Bronchial epithelial cell (primary cell): Measurements from ENCODE around the gene PLA2G4E. TPM values are rescaled to one million over a fixed set of nuclear protein-coding genes. Genes with fewer than 3 reads are reported as not detected.
A peak's percentile ranks its signal among the peaks of the same experiment; 100 is the strongest.

Experiments
- DNase-seq: peaks from one replicate; pipeline ENCODE4 v3.0.0-alpha.2; 2010; ENCODE audit warnings: low read depth
- FAIRE-seq: peaks from 2 replicates; lab custom pipeline; 2011; peaks lifted over from hg19 to GRCh38; lab: Jason Lieb, UNC
- H3K27me3 ChIP-seq: 2 replicates; pipeline ENCODE4 v1.5.1; 2011; ENCODE audit warnings: low read length; ENCODE audit not compliant: control insufficient read depth, insufficient read depth
- H3K36me3 ChIP-seq: 2 replicates; pipeline ENCODE4 v1.5.1; 2011; ENCODE audit warnings: low read length; ENCODE audit not compliant: control insufficient read depth, insufficient read depth
- H3K4me3 ChIP-seq: 2 replicates; pipeline ENCODE4 v1.5.1; 2011; ENCODE audit warnings: mild to moderate bottlenecking, low read depth, low read length, control low read depth
- CTCF ChIP-seq: IDR thresholded peaks from 2 replicates; pipeline ENCODE4 v1.5.1; 2011; ENCODE audit warnings: mild to moderate bottlenecking, moderate library complexity, low read length, control low read depth, inconsistent platforms; ENCODE audit not compliant: insufficient read depth, severe bottlenecking
- total RNA-seq: library from RNA; depleted of rRNA; stranded (reverse); fragments of >200 nt; gene quantifications from 2 replicates; pipeline ENCODE4 v1.2.1, GENCODE V29; 2014

PLA2G4E gene
- total RNA-seq, 1 donor from 2014 or later = under 0.01 TPM

GRCh38 chr15:42012928-42013482 is 7.8 kb downstream of the PLA2G4E start:
- Histone ChIP-seq H3K36me3 (no peaks in the 10 kb centered on the region), H3K4me3 (no peak overlapping the region), H3K27me3 (no peaks in the 10 kb centered on the region)
- FAIRE-seq = peak; percentile 7
- DNase-seq = no peak
- TF ChIP-seq CTCF = no peak

- H3K4me3 ChIP-seq = no peak overlapping the region
- H3K27me3 ChIP-seq = no peaks in the 10 kb centered on the region
- no peak for DNase-seq
- no peaks in the 10 kb centered on the region for H3K36me3 ChIP-seq
- peak; percentile 94 for FAIRE-seq
- no peak for TF ChIP-seq CTCF
Measured at GRCh38 chr15:42012241-42012640, 8.6 kb downstream of the PLA2G4E start.

- no peak for TF ChIP-seq CTCF
- no peak overlapping the region for H3K4me3 ChIP-seq
- FAIRE-seq = peak; percentile 32
- no peaks in the 10 kb centered on the region for H3K36me3 ChIP-seq
- peak; percentile 33 for DNase-seq
- no peaks in the 10 kb centered on the region for H3K27me3 ChIP-seq
Measured at GRCh38 chr15:42011074-42011473, 9.8 kb downstream of the PLA2G4E start.

GRCh38 chr15:42010434-42010833 is 10.4 kb downstream of the PLA2G4E start:
- H3K27me3 ChIP-seq = no peaks in the 10 kb centered on the region
- no peak overlapping the region for H3K4me3 ChIP-seq
- no peak for FAIRE-seq
- H3K36me3 ChIP-seq = no peaks in the 10 kb centered on the region
- TF ChIP-seq CTCF = no peak
- DNase-seq = peak; percentile 76

- TF ChIP-seq CTCF = no peak
- no peaks in the 10 kb centered on the region for H3K27me3 ChIP-seq
- no peak overlapping the region for H3K4me3 ChIP-seq
- FAIRE-seq = peak; percentile 68
- H3K36me3 ChIP-seq = no peaks in the 10 kb centered on the region
- no peak for DNase-seq
Measured at GRCh38 chr15:42009474-42009873, 11.4 kb downstream of the PLA2G4E start.

GRCh38 chr15:42009022-42009421 is 11.8 kb downstream of the PLA2G4E start:
- Histone ChIP-seq H3K27me3 (no peaks in the 10 kb centered on the region), H3K36me3 (no peaks in the 10 kb centered on the region), H3K4me3 (no peak overlapping the region)
- TF ChIP-seq CTCF = no peak
- DNase-seq (no peak), FAIRE-seq (no peak)
